B cell (primary cell): Measurements from ENCODE around the gene TPRN. TPM values are rescaled to one million over a fixed set of nuclear protein-coding genes. Genes with fewer than 3 reads are reported as not detected.

Experiments used
- ATAC-seq: fragments of 200-7000 bp; cut with Tn5 transposase; one replicate; pipeline ENCODE4 v1.10.0; 2021; ENCODE audit warnings: low read depth, mild to moderate bottlenecking, moderate number of reproducible peaks, moderate library complexity
- CTCF ChIA-PET: fragments of 350-600 bp; sonication (Branson Sonifier 250); formaldehyde crosslinking; loops from one replicate; lab custom pipeline; 2021; ENCODE audit warnings: antibody characterized with exemption, inconsistent platforms; lab: Charles Lee
- POLR2A ChIA-PET: fragments of 350-600 bp; sonication (Branson Sonifier 250); formaldehyde crosslinking; loops from one replicate; lab custom pipeline; 2021; ENCODE audit warnings: antibody characterized with exemption; lab: Charles Lee
- DNase-seq: peaks from one replicate; pipeline ENCODE4 v3.0.0; 2013
- H2AFZ ChIP-seq: 2 replicates; pipeline ENCODE4 v1.6.1; 2012; ENCODE audit warnings: mild to moderate bottlenecking, low read depth, low read length; ENCODE audit not compliant: insufficient read depth, poor library complexity, severe bottlenecking
- H3K27ac ChIP-seq, 2 donors: 1 replicate in 1 of 2; 2 replicates in 1 of 2; pipeline ENCODE4 v1.5.1; 2012 to 2013; ENCODE audit warnings: low read length in 2 of 2, mild to moderate bottlenecking in 2 of 2, moderate library complexity in 1 of 2
- H3K27me3 ChIP-seq, 4 experiments: fragments of 200-600 bp in 1 of 4; sonication (generic) in 1 of 4; replicated peaks in 1 of 4; 1 replicate in 2 of 4; 2 replicates in 2 of 4; pipeline versions ENCODE4 v1.6.1 to v1.7.0; 2013 to 2016; ENCODE audit warnings: low read length in 3 of 4, mild to moderate bottlenecking in 2 of 4, mixed read lengths in 1 of 4, moderate library complexity in 1 of 4; ENCODE audit not compliant: insufficient read depth in 4 of 4, control insufficient read depth in 3 of 4; ENCODE audit errors: control extremely low read depth in 1 of 4
- H3K36me3 ChIP-seq, 2 experiments: replicated peaks in 1 of 2; 1 replicate in 1 of 2; 2 replicates in 1 of 2; pipeline versions ENCODE4 v1.6.1 to v1.7.1; 2013; ENCODE audit warnings: low read length in 1 of 2; ENCODE audit not compliant: insufficient read depth in 2 of 2, control insufficient read depth in 1 of 2; ENCODE audit errors: control extremely low read depth in 1 of 2, extremely low read depth in 1 of 2
- H3K4me1 ChIP-seq, 2 donors: fragments of 200-600 bp in 1 of 2; sonication (generic) in 1 of 2; 1 replicate in 1 of 2; 2 replicates in 1 of 2; pipeline versions ENCODE4 v1.5.1 to v1.6.1; 2013 to 2017; ENCODE audit warnings: low read length in 2 of 2; ENCODE audit not compliant: control insufficient read depth in 2 of 2, insufficient read depth in 2 of 2
- H3K4me2 ChIP-seq: replicated peaks from 2 replicates; pipeline ENCODE3; 2012; ENCODE audit warnings: mild to moderate bottlenecking, low read depth, low read length; ENCODE audit not compliant: poor library complexity, severe bottlenecking
- H3K4me3 ChIP-seq, 5 experiments: fragments of 200-600 bp in 1 of 5; sonication (generic) in 1 of 5; 1 replicate in 3 of 5; 2 replicates in 2 of 5; pipeline versions ENCODE4 v1.5.1 to v1.7.0; 2011 to 2016; ENCODE audit warnings: low read length in 4 of 5, mild to moderate bottlenecking in 4 of 5, low read depth in 2 of 5, control low read depth in 1 of 5, moderate library complexity in 1 of 5; ENCODE audit not compliant: insufficient read depth in 1 of 5; ENCODE audit errors: control extremely low read depth in 1 of 5, extremely low read depth in 1 of 5
- H3K79me2 ChIP-seq: fragments of 200-600 bp; sonication (generic); one replicate; pipeline ENCODE4 v1.6.0; 2016; ENCODE audit warnings: low read length; ENCODE audit not compliant: control insufficient read depth, insufficient read depth
- H3K9ac ChIP-seq: fragments of 200-600 bp; sonication (generic); 2 replicates; pipeline ENCODE4 v1.6.1; 2017; ENCODE audit warnings: mild to moderate bottlenecking, low read length, moderate library complexity
- H3K9me3 ChIP-seq, 3 donors: one replicate each; pipeline versions ENCODE4 v1.6.1 to v1.7.1; 2013; ENCODE audit warnings: low read length in 2 of 3; ENCODE audit not compliant: control insufficient read depth in 2 of 3, insufficient read depth in 1 of 3; ENCODE audit errors: control extremely low read depth in 1 of 3
- H4K20me1 ChIP-seq: 2 replicates; pipeline ENCODE4 v1.6.0; 2012; ENCODE audit warnings: mild to moderate bottlenecking, low read length; ENCODE audit not compliant: insufficient read depth, control insufficient read depth, poor library complexity, severe bottlenecking
- H3K27ac Mint-ChIP-seq: one replicate; pipeline ENCODE4 v1.8.0; 2021; ENCODE audit warnings: mixed read lengths
- H3K27me3 Mint-ChIP-seq: one replicate; pipeline ENCODE4 v1.8.0; 2021; ENCODE audit warnings: mixed read lengths
- H3K4me1 Mint-ChIP-seq: one replicate; pipeline ENCODE4 v1.8.0; 2021; ENCODE audit warnings: mixed read lengths
- H3K4me3 Mint-ChIP-seq: one replicate; pipeline ENCODE4 v1.8.0; 2021; ENCODE audit warnings: mixed read lengths
- H3K9me3 Mint-ChIP-seq: one replicate; pipeline ENCODE4 v1.8.0; 2022; ENCODE audit warnings: mixed read lengths; ENCODE audit not compliant: insufficient read depth
- EZH2 ChIP-seq: IDR thresholded peaks from 2 replicates; pipeline ENCODE4 v1.6.1; 2012; ENCODE audit warnings: borderline replicate concordance, low read depth, mild to moderate bottlenecking, moderate library complexity, low read length; ENCODE audit not compliant: insufficient read depth, poor library complexity, severe bottlenecking
- WGBS: methylation state at CpG from one replicate; pipeline ENCODE4 v1.1.5; 2013; ENCODE audit warnings: missing lambda C conversion rate; ENCODE audit not compliant: insufficient coverage; 5-methylcytosine and 5-hydroxymethylcytosine counted together
- intact Hi-C: fragments of 100-400 bp; cut with micrococcal nuclease; formaldehyde crosslinking; loops from one replicate; pipeline ENCODE4 v1.10.0; 2022
- polyA plus RNA-seq: library from polyadenylated mRNA; depleted of rRNA; stranded (reverse); fragments of >200 nt; gene quantifications from 2 replicates; pipeline ENCODE4 v1.2.3, GENCODE V29; 2012
- total RNA-seq, 2 donors: library from RNA; stranded (reverse); fragments of 120-200 nt in 1 of 2; gene quantifications; 1 replicate in 1 of 2; 2 replicates in 1 of 2; pipeline versions ENCODE4 v1.2.3 to v1.2.4, GENCODE V29; 2013 to 2022
- TF ChIP-seq, protein P1 (sequence below): fragments of 200-600 bp; IDR thresholded peaks from one replicate; pipeline ENCODE4 v1.8.0; 2022; ENCODE audit warnings: antibody characterized with exemption, mild to moderate bottlenecking

Gene TPRN
- total and polyA plus RNA-seq, 2 donors (not counting 1 experiment from before 2014, with no cell fraction given), result 5.7 to 16.3 TPM

DNA sequence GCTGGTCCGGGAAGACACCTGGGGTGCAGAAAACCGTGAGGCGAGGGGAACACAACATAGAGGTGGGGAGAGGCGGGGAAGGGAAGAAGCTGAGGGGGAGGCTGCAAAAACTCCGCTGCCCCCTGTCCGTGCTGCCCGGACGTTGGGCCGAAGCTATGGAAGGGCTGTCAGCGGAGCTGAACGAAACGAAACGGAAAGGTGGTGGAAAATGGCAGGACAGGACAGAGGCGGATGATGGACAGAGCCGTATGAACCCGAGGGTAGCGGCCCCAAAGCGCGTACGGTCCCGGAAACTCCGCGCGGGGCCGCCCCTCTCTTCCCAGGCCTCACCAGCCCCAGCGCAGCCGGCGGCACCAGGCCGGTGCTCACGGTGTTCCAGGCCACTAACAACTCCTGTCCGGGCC, 12.5 kb downstream of the TPRN start:
- no peak for TF ChIP-seq EZH2
- TF ChIP-seq, protein P1, sequence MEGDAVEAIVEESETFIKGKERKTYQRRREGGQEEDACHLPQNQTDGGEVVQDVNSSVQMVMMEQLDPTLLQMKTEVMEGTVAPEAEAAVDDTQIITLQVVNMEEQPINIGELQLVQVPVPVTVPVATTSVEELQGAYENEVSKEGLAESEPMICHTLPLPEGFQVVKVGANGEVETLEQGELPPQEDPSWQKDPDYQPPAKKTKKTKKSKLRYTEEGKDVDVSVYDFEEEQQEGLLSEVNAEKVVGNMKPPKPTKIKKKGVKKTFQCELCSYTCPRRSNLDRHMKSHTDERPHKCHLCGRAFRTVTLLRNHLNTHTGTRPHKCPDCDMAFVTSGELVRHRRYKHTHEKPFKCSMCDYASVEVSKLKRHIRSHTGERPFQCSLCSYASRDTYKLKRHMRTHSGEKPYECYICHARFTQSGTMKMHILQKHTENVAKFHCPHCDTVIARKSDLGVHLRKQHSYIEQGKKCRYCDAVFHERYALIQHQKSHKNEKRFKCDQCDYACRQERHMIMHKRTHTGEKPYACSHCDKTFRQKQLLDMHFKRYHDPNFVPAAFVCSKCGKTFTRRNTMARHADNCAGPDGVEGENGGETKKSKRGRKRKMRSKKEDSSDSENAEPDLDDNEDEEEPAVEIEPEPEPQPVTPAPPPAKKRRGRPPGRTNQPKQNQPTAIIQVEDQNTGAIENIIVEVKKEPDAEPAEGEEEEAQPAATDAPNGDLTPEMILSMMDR, result no peak
- ChIA-PET CTCF (interaction anchor here (1.1 to 4.0 kb wide), 8 partner anchors 9 to 99 kb away, joined by 3 to 42 read pairs (median 8); partner anchors contain the start of genes CYSRT1, RNF224, TPRN and TUBB4B), POLR2A (interaction anchor here (1.1 to 2.7 kb wide), 6 partner anchors 11 to 89 kb away, joined by 3 to 21 read pairs (median 8); partner anchors contain the start of genes RNF208 and TOR4A)
- WGBS, result under 1% methylated on average over 30 of the region's 31 CpGs
- peaks cover 36% of the 10 kb centered on the region for H3K4me1 Mint-ChIP-seq
- peak overlapping the region; percentile 96 for H3K4me3 Mint-ChIP-seq
- peak overlapping the region; percentile 95 for H3K4me2 ChIP-seq
- peaks cover 26 to 40% of the 10 kb centered on the region in 2 donors for H3K4me1 ChIP-seq
- H3K9ac ChIP-seq, result peak overlapping the region; percentile 94
- H3K27me3 Mint-ChIP-seq, result no peaks in the 10 kb centered on the region
- H3K27ac Mint-ChIP-seq, result peak overlapping the region; percentile 95
- H2AFZ ChIP-seq, result peak overlapping the region; percentile 88
- no peak for ATAC-seq
- peak overlapping the region; percentile 50 to 99 (median 98) for H3K4me3 ChIP-seq
- no peaks in the 10 kb centered on the region for H3K9me3 Mint-ChIP-seq
- DNase-seq, result no peak
- intact Hi-C loops, result loop anchor here (1.0 to 5.0 kb wide), 6 partner anchors 12 to 61 kb away; partner anchors contain the start of genes NDOR1, RNF224, TMEM203 and TPRN
- H3K27me3 ChIP-seq, result no peaks in the 10 kb centered on the region
- peak overlapping the region; percentile 78 to 90 for H3K27ac ChIP-seq
- peaks cover 78% of the 10 kb centered on the region for H3K79me2 ChIP-seq
- peaks cover 0 to 3% (median 0%) of the 10 kb centered on the region in 3 donors for H3K9me3 ChIP-seq
- H3K36me3 ChIP-seq, result peaks cover 0 to 49% of the 10 kb centered on the region in 2 experiments
- peaks cover 61% of the 10 kb centered on the region for H4K20me1 ChIP-seq

DNA sequence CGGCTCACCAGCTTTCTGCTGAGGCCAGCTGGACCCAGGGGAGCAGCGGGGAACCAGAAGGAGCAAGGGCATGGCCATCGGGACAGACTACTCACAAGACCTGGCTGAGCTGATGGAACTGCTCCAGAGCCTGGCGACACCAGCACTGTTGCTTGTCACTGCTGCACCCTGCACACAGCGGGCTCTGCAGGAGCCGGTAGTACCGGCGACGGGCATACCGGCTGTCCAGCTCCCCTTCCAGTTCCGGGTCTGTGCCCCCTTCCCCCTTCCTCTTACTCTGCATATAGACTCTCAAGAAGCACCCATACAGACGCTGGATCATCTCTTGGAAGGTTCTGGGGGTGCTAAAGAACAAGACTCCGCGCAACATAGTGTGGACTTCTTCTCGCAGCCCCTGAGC, 13.2 kb downstream of the TPRN start:
- no peak overlapping the region for H2AFZ ChIP-seq
- intact Hi-C loops, result loop anchor here (5.0 kb wide), 1 partner anchor 60 kb away; no protein-coding TSS in a partner anchor
- H4K20me1 ChIP-seq, result peaks cover 66% of the 10 kb centered on the region
- peaks cover 71% of the 10 kb centered on the region for H3K79me2 ChIP-seq
- H3K27ac ChIP-seq, result peak overlapping the region in 1 of 2 donors; percentile 90
- ChIA-PET CTCF (interaction anchor here (2.8 to 4.0 kb wide), 3 partner anchors 15 to 50 kb away, joined by 13 to 42 read pairs (median 22); partner anchors contain the start of genes CYSRT1, RNF224 and TPRN), POLR2A (interaction anchor here (0.5 to 2.7 kb wide), 4 partner anchors 11 to 188 kb away, joined by 3 to 21 read pairs (median 12); partner anchors contain the start of gene RNF208)
- Mint-ChIP-seq H3K4me3 (peak overlapping the region; percentile 96), H3K27ac (peak overlapping the region; percentile 95), H3K4me1 (peaks cover 36% of the 10 kb centered on the region), H3K27me3 (no peaks in the 10 kb centered on the region), H3K9me3 (no peaks in the 10 kb centered on the region)
- peak overlapping the region; percentile 50 to 99 (median 98) for H3K4me3 ChIP-seq
- 86% methylated on average over 15 of the region's 15 CpGs for WGBS
- peaks cover 0 to 56% of the 10 kb centered on the region in 2 experiments for H3K36me3 ChIP-seq
- H3K9me3 ChIP-seq, result peaks cover 0 to 3% (median 0%) of the 10 kb centered on the region in 3 donors
- TF ChIP-seq, protein P1, result no peak
- no peak for TF ChIP-seq EZH2
- H3K9ac ChIP-seq, result peak overlapping the region; percentile 94
- DNase-seq (no peak), ATAC-seq (no peak)
- H3K27me3 ChIP-seq, result no peaks in the 10 kb centered on the region
- peaks cover 26 to 40% of the 10 kb centered on the region in 2 donors for H3K4me1 ChIP-seq
- H3K4me2 ChIP-seq, result peak overlapping the region; percentile 95
